ENCODE data around the gene FAM50B. TPM values are rescaled to one million over a fixed set of nuclear protein-coding genes. Genes with fewer than 3 reads are reported as not detected.

The FAM50B gene
- total and polyA plus RNA-seq, 2 of the 13 experiments (the other 11 are each of a cell fraction or from before 2014, with no cell fraction given), result 0.05 TPM; not detected in 1

DNA sequence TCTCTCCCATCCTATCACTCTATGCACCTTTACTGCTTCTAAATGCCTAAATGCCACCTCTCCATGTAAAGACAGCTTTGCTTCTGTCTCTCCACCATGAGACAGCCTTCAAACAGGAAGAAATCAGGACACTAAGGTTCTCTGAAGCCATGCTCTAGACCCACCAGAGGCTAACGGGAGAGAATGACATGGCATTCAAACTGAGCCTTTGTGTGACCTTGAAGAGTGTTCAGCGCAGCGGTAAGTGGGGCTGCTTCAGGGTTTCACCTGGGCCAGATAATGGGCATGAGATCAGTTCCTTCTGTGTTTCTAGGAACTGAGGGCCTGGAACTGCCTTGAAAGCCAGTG, 20.1 kb downstream of the FAM50B start:
- Histone ChIP-seq H3K4me1 (ENCODE audit: insufficient read depth, low read length) (peaks cover 64% of the 10 kb centered on the region), H3K9ac (ENCODE audit: insufficient read depth, low read depth, low read length) (peak overlapping the region; percentile 58), H3K4me2 (ENCODE audit: low read depth, low read length) (peak overlapping the region; percentile 79), H4K20me1 (ENCODE audit: insufficient read depth, low read length) (no peaks in the 10 kb centered on the region), H3K9me3 (ENCODE audit: low read length) (peaks cover 4% of the 10 kb centered on the region; the same call in 1 of the 2 replicates), H2AFZ (ENCODE audit: low read length) (peak overlapping the region; percentile 68), H3K27ac (ENCODE audit: extremely low read length, insufficient read depth, low read length) (peak overlapping the region; percentile 79), H3K27me3 (ENCODE audit: control insufficient read depth in 1 of 2, insufficient read depth in 2 of 2, low read length in 2 of 2) (no peaks in the 10 kb centered on the region), H3K79me2 (ENCODE audit: insufficient read depth, low read length) (no peaks in the 10 kb centered on the region), H3K36me3 (replicated peaks in 1 of 2; ENCODE audit: control insufficient read depth in 1 of 2, insufficient read depth in 2 of 2, low read length in 2 of 2) (no peaks in the 10 kb centered on the region), H3K4me3 (replicated peaks in 1 of 3; ENCODE audit: insufficient read depth in 1 of 3, low read depth in 2 of 3, low read length in 3 of 3) (peak overlapping the region; percentile 11 to 64 (median 41))
- FAIRE-seq (peak; percentile 8), DNase-seq (ENCODE audit: low spot score) (peak; percentile 21), ATAC-seq (peak; percentile 32)
- intact Hi-C loops (cut with micrococcal nuclease; ENCODE audit: unreplicated experiment) (no loop called here), in situ Hi-C loops (cut with HindIII; ENCODE audit: extremely low pct_ligation_motif_present, low pct_unique_long_range_greater_than_20kb) (no loop called here)
- POLR2A ChIA-PET, result no interaction called here
- BruUV-seq (replicated peaks), result no TSS peak
- CTCF ChIA-PET (ENCODE audit: low intra/inter-chr PET ratio, low total read pairs), result no interaction called here
- WGBS (ENCODE audit: low lambda C conversion rate), result 10% methylated on average over 3 of the region's 3 CpGs
- TF ChIP-seq RFX1 (IDR thresholded peaks at IDR 0.05), result no peak
- 0 out of 2 replicates have a peak, but pooled peaks have one; percentile 7 for TF ChIP-seq USF2 (IDR thresholded peaks at IDR 0.05; ENCODE audit: low read depth, low read length)
- TF ChIP-seq USF2 (CRISPR knock-in tag; IDR thresholded peaks at IDR 0.05; ENCODE audit: borderline replicate concordance), result no peak
- TF ChIP-seq BORCS8-MEF2B (CRISPR knock-in tag; IDR thresholded peaks at IDR 0.05), result 0 out of 2 replicates have a peak, but pooled peaks have one; percentile 23
- 0 out of 2 replicates have a peak, but pooled peaks have one; percentile 26 for TF ChIP-seq BRCA1 (CRISPR knock-in tag; IDR thresholded peaks at IDR 0.05)
- TF ChIP-seq GATAD1 (CRISPR knock-in tag; IDR thresholded peaks at IDR 0.05), result no peak
- no peak for TF ChIP-seq ZNF615 (CRISPR knock-in tag; IDR thresholded peaks at IDR 0.05; ENCODE audit: borderline replicate concordance)
- TF ChIP-seq CHCHD3 (CRISPR knock-in tag; IDR thresholded peaks at IDR 0.05), result no peak
- TF ChIP-seq, protein P1, sequence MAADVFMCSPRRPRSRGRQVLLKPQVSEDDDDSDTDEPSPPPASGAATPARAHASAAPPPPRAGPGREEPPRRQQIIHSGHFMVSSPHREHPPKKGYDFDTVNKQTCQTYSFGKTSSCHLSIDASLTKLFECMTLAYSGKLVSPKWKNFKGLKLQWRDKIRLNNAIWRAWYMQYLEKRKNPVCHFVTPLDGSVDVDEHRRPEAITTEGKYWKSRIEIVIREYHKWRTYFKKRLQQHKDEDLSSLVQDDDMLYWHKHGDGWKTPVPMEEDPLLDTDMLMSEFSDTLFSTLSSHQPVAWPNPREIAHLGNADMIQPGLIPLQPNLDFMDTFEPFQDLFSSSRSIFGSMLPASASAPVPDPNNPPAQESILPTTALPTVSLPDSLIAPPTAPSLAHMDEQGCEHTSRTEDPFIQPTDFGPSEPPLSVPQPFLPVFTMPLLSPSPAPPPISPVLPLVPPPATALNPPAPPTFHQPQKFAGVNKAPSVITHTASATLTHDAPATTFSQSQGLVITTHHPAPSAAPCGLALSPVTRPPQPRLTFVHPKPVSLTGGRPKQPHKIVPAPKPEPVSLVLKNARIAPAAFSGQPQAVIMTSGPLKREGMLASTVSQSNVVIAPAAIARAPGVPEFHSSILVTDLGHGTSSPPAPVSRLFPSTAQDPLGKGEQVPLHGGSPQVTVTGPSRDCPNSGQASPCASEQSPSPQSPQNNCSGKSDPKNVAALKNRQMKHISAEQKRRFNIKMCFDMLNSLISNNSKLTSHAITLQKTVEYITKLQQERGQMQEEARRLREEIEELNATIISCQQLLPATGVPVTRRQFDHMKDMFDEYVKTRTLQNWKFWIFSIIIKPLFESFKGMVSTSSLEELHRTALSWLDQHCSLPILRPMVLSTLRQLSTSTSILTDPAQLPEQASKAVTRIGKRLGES (CRISPR knock-in tag; IDR thresholded peaks at IDR 0.05; ENCODE audit: borderline replicate concordance), result no peak
- no peak for TF ChIP-seq ZFY (CRISPR knock-in tag; IDR thresholded peaks at IDR 0.05)
- 0 out of 2 replicates have a peak, but pooled peaks have one; percentile 2 for TF ChIP-seq AHR (CRISPR knock-in tag; IDR thresholded peaks at IDR 0.05)
- TF ChIP-seq, protein P2, sequence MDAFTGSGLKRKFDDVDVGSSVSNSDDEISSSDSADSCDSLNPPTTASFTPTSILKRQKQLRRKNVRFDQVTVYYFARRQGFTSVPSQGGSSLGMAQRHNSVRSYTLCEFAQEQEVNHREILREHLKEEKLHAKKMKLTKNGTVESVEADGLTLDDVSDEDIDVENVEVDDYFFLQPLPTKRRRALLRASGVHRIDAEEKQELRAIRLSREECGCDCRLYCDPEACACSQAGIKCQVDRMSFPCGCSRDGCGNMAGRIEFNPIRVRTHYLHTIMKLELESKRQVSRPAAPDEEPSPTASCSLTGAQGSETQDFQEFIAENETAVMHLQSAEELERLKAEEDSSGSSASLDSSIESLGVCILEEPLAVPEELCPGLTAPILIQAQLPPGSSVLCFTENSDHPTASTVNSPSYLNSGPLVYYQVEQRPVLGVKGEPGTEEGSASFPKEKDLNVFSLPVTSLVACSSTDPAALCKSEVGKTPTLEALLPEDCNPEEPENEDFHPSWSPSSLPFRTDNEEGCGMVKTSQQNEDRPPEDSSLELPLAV (CRISPR knock-in tag; conservative IDR thresholded peaks at IDR 0.05; ENCODE audit: low read depth), result no peak
- TF ChIP-seq CAMTA2 (CRISPR knock-in tag; IDR thresholded peaks at IDR 0.05; ENCODE audit: borderline replicate concordance), result no peak
- TF ChIP-seq NFE2 (CRISPR knock-in tag; IDR thresholded peaks at IDR 0.05), result peak; percentile 38; the same call in 1 of the 2 replicates
- TF ChIP-seq ZNF614 (CRISPR knock-in tag; IDR thresholded peaks at IDR 0.05; ENCODE audit: borderline replicate concordance), result peak; percentile 2; the same call in 1 of the 2 replicates
- TF ChIP-seq ZNF263 (CRISPR knock-in tag; IDR thresholded peaks at IDR 0.05), result peak; percentile 5; the same call in 1 of the 2 replicates
- TF ChIP-seq ARID2 (CRISPR knock-in tag; IDR thresholded peaks at IDR 0.05; ENCODE audit: borderline replicate concordance), result peak; percentile 24; the same call in 1 of the 2 replicates
- TF ChIP-seq IKZF1 (IDR thresholded peaks at IDR 0.05), result no peak

Measured in HepG2 (cell line).